Measurements from ENCODE around the gene SERPINA3.

GRCh38 chr14:94640721-94641631 lies 28.8 kb downstream of the SERPINA3 start:
- no peak for TF ChIP-seq ATF7 (IDR thresholded peaks at IDR 0.05; ENCODE audit: low read depth)
- TF ChIP-seq POLR2A (IDR thresholded peaks at IDR 0.05; ENCODE audit: low read depth, low read length) = no peak
- no peak for TF ChIP-seq HDGF (IDR thresholded peaks at IDR 0.05)
- no peak for TF ChIP-seq BHLHE40 (IDR thresholded peaks at IDR 0.05; ENCODE audit: borderline replicate concordance in 1 of 2, low read depth in 2 of 2, low read length in 1 of 2)
- TF ChIP-seq CTCF (IDR thresholded peaks at IDR 0.05 in 2 of 3, conservative IDR thresholded peaks at IDR 0.05 in 1 of 3; ENCODE audit: control insufficient read depth in 2 of 3, extremely low read depth in 1 of 3, insufficient read depth in 1 of 3, low read depth in 3 of 3, low read length in 3 of 3) = no peak
- no peak for TF ChIP-seq FOXK2 (IDR thresholded peaks at IDR 0.05)
- no peak for TF ChIP-seq POLR2AphosphoS5 (IDR thresholded peaks at IDR 0.05; ENCODE audit: low read length)
- TF ChIP-seq REST (IDR thresholded peaks at IDR 0.05; ENCODE audit: low read depth, low read length) = no peak
- TF ChIP-seq, protein P1, sequence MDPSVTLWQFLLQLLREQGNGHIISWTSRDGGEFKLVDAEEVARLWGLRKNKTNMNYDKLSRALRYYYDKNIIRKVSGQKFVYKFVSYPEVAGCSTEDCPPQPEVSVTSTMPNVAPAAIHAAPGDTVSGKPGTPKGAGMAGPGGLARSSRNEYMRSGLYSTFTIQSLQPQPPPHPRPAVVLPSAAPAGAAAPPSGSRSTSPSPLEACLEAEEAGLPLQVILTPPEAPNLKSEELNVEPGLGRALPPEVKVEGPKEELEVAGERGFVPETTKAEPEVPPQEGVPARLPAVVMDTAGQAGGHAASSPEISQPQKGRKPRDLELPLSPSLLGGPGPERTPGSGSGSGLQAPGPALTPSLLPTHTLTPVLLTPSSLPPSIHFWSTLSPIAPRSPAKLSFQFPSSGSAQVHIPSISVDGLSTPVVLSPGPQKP (IDR thresholded peaks at IDR 0.05; ENCODE audit: low read depth, low read length) = no peak
- TF ChIP-seq, protein P2, sequence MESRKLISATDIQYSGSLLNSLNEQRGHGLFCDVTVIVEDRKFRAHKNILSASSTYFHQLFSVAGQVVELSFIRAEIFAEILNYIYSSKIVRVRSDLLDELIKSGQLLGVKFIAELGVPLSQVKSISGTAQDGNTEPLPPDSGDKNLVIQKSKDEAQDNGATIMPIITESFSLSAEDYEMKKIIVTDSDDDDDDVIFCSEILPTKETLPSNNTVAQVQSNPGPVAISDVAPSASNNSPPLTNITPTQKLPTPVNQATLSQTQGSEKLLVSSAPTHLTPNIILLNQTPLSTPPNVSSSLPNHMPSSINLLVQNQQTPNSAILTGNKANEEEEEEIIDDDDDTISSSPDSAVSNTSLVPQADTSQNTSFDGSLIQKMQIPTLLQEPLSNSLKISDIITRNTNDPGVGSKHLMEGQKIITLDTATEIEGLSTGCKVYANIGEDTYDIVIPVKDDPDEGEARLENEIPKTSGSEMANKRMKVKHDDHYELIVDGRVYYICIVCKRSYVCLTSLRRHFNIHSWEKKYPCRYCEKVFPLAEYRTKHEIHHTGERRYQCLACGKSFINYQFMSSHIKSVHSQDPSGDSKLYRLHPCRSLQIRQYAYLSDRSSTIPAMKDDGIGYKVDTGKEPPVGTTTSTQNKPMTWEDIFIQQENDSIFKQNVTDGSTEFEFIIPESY (IDR thresholded peaks at IDR 0.05) = no peak
- TF ChIP-seq BRCA1 (IDR thresholded peaks at IDR 0.05; ENCODE audit: low read depth, low read length) = no peak

Data from GM12878 (cell line).